Panc1 (cell line): ENCODE measurements around the gene COTL1.

Experiments
- CTCF ChIP-seq: fragments of 450-650 bp; IDR thresholded peaks from 2 replicates; pipeline ENCODE4 v1.5.1; 2017; ENCODE audit warnings: mild to moderate bottlenecking
- POLR2AphosphoS5 ChIP-seq: IDR thresholded peaks from 2 replicates; pipeline ENCODE4 v1.6.1; 2012; ENCODE audit warnings: mild to moderate bottlenecking, low read depth, low read length, moderate library complexity
- REST ChIP-seq, 2 experiments: IDR thresholded peaks; 2 replicates each; pipeline ENCODE4 v1.6.1; 2011 to 2012; ENCODE audit warnings: low read depth in 2 of 2, control low read depth in 1 of 2, low read length in 1 of 2, mild to moderate bottlenecking in 1 of 2, moderate library complexity in 1 of 2; ENCODE audit not compliant: insufficient read depth in 1 of 2
- SIN3A ChIP-seq: IDR thresholded peaks from 2 replicates; pipeline ENCODE4 v1.6.1; 2012; ENCODE audit warnings: low read depth, mild to moderate bottlenecking, low read length, moderate library complexity, borderline replicate concordance; ENCODE audit not compliant: insufficient read depth

GRCh38 chr16:84603140-84603816, 14.6 kb downstream of the COTL1 start:
- TF ChIP-seq POLR2AphosphoS5 (no peak), CTCF (no peak), REST (IDR thresholded peaks at IDR 0.05; ENCODE audit: insufficient read depth in 1 of 2, low read depth in 2 of 2, low read length in 1 of 2) (no peak), SIN3A (no peak)
